ENCODE results near the gene TRIL. TPM values are rescaled to one million over a fixed set of nuclear protein-coding genes. Genes with fewer than 3 reads are reported as not detected.
A peak's percentile ranks its signal among the peaks of the same experiment; 100 is the strongest.

The TRIL gene
- total and polyA plus RNA-seq, 2 of the 13 experiments (the other 11 are each of a cell fraction or from before 2014, with no cell fraction given): 0.18 to 0.40 TPM

GRCh38 chr7:28956608-28957063 is 1.5 kb downstream of the TRIL start (continued):
- TF ChIP-seq ZBED4 (CRISPR knock-in tag; IDR thresholded peaks at IDR 0.05; ENCODE audit: borderline replicate concordance) (0 out of 2 replicates have a peak, but pooled peaks have one; percentile 1), ZSCAN22 (CRISPR knock-in tag; IDR thresholded peaks at IDR 0.05) (no peak), ZKSCAN1 (IDR thresholded peaks at IDR 0.05; ENCODE audit: low read length) (no peak), ZHX1 (CRISPR knock-in tag; IDR thresholded peaks at IDR 0.05; ENCODE audit: low read depth) (peak; percentile 71; the same call in 1 of the 2 replicates), ZNF703 (CRISPR knock-in tag; IDR thresholded peaks at IDR 0.05; ENCODE audit: borderline replicate concordance) (no peak), MTERF4 (CRISPR knock-in tag; IDR thresholded peaks at IDR 0.05) (no peak), TRIM24 (CRISPR knock-in tag; IDR thresholded peaks at IDR 0.05) (no peak), HOXA3 (CRISPR knock-in tag; IDR thresholded peaks at IDR 0.05) (peak; percentile 86), TEAD2 (CRISPR knock-in tag; IDR thresholded peaks at IDR 0.05) (no peak), MLLT10 (CRISPR knock-in tag; IDR thresholded peaks at IDR 0.05) (no peak), ZNF460 (CRISPR knock-in tag; IDR thresholded peaks at IDR 0.05; ENCODE audit: borderline replicate concordance) (no peak), GATAD2A (CRISPR knock-in tag; IDR thresholded peaks at IDR 0.05) (peak; percentile 37; the same call in 1 of the 2 replicates), CAMTA2 (CRISPR knock-in tag; IDR thresholded peaks at IDR 0.05; ENCODE audit: borderline replicate concordance) (0 out of 2 replicates have a peak, but pooled peaks have one; percentile 83), DPF2 (CRISPR knock-in tag; IDR thresholded peaks at IDR 0.05; ENCODE audit: borderline replicate concordance, low read depth) (0 out of 2 replicates have a peak, but pooled peaks have one; percentile 30), CREM (IDR thresholded peaks at IDR 0.05) (no peak), CREM (CRISPR knock-in tag; IDR thresholded peaks at IDR 0.05) (no peak), CTCF (CRISPR knock-in tag; IDR thresholded peaks at IDR 0.05) (peak; percentile 90), CBFB (CRISPR knock-in tag; IDR thresholded peaks at IDR 0.05) (peak; percentile 62; the same call in 1 of the 2 replicates), SMC3 (IDR thresholded peaks at IDR 0.05; ENCODE audit: low read length) (peak; percentile 19; the same call in 1 of the 2 replicates), ZNF230 (CRISPR knock-in tag; IDR thresholded peaks at IDR 0.05) (no peak), ZNF564 (CRISPR knock-in tag; IDR thresholded peaks at IDR 0.05) (no peak), NPAS2 (CRISPR knock-in tag; IDR thresholded peaks at IDR 0.05; ENCODE audit: borderline replicate concordance) (no peak), TBX3 (IDR thresholded peaks at IDR 0.05; ENCODE audit: borderline replicate concordance) (no peak)

Measured in HepG2 (cell line).